H1 (cell line): ENCODE data around the gene GPR87. TPM values are rescaled to one million over a fixed set of nuclear protein-coding genes. Genes with fewer than 3 reads are reported as not detected.

ENCODE experiments used
- CTCF ChIA-PET: fragments of 300-600 bp; sonication (Branson Sonifier 250); formaldehyde crosslinking; loops from one replicate; lab custom pipeline; 2021; ENCODE audit not compliant: partially characterized antibody; lab: Charles Lee
- POLR2A ChIA-PET: fragments of 300-600 bp; sonication (Branson Sonifier 250); formaldehyde crosslinking; loops from one replicate; lab custom pipeline; 2021; ENCODE audit warnings: inconsistent platforms; ENCODE audit not compliant: partially characterized antibody; lab: Charles Lee
- DNase-seq, 2 experiments: peaks; one replicate each; pipeline versions ENCODE4 v3.0.0 to v3.0.0-alpha.2; 2010 to 2022; ENCODE audit warnings: low spot score in 2 of 2, low read depth in 1 of 2, mixed read lengths in 1 of 2
- FAIRE-seq: peaks from 2 replicates; lab custom pipeline; 2011; peaks lifted over from hg19 to GRCh38; lab: Jason Lieb, UNC
- H2AFZ ChIP-seq: 2 replicates; pipeline ENCODE4 v1.8.1; 2012; ENCODE audit warnings: low read length, inconsistent platforms
- H2AK5ac ChIP-seq: 2 replicates; pipeline ENCODE4 v1.6.1; 2013; ENCODE audit warnings: low read depth, low read length
- H2BK120ac ChIP-seq: replicated peaks from 2 replicates; pipeline ENCODE3; 2013; ENCODE audit warnings: low read depth, low read length, inconsistent platforms
- H2BK12ac ChIP-seq: 2 replicates; pipeline ENCODE4 v1.6.1; 2013; ENCODE audit warnings: low read depth, low read length
- H2BK15ac ChIP-seq: 2 replicates; pipeline ENCODE4 v1.6.1; 2013; ENCODE audit warnings: low read length
- H2BK20ac ChIP-seq: 2 replicates; pipeline ENCODE4 v1.6.1; 2013; ENCODE audit warnings: low read length
- H2BK5ac ChIP-seq: 2 replicates; pipeline ENCODE4 v1.6.1; 2013; ENCODE audit warnings: low read depth, low read length
- H3K14ac ChIP-seq: 2 replicates; pipeline ENCODE4 v1.6.1; 2013; ENCODE audit warnings: inconsistent platforms; ENCODE audit not compliant: insufficient read length
- H3K18ac ChIP-seq: 2 replicates; pipeline ENCODE4 v1.6.1; 2013; ENCODE audit warnings: low read length; ENCODE audit errors: extremely low read depth
- H3K23ac ChIP-seq: 2 replicates; pipeline ENCODE4 v1.6.1; 2013; ENCODE audit warnings: inconsistent platforms; ENCODE audit not compliant: insufficient read length
- H3K23me2 ChIP-seq: 2 replicates; pipeline ENCODE4 v1.6.1; 2013; ENCODE audit warnings: low read depth, low read length
- H3K27ac ChIP-seq: 2 replicates; pipeline ENCODE4 v1.6.1; 2011; ENCODE audit warnings: low read depth, low read length, inconsistent platforms
- H3K27me3 ChIP-seq, 4 experiments: replicated peaks in 1 of 4; 1 replicate in 1 of 4; 2 replicates in 3 of 4; pipeline versions ENCODE4 v1.6.1 to v1.8.1; 2011 to 2013; ENCODE audit warnings: low read length in 3 of 4, mild to moderate bottlenecking in 3 of 4, inconsistent platforms in 2 of 4, mixed read lengths in 2 of 4, moderate library complexity in 1 of 4; ENCODE audit not compliant: control insufficient read depth in 3 of 4, insufficient read depth in 3 of 4; ENCODE audit errors: extremely low read depth in 1 of 4
- H3K36me3 ChIP-seq, 4 experiments: 2 replicates each; pipeline versions ENCODE4 v1.6.1 to v1.8.1; 2011 to 2013; ENCODE audit warnings: mild to moderate bottlenecking in 4 of 4, low read length in 3 of 4, moderate library complexity in 2 of 4, control low read depth in 1 of 4, inconsistent platforms in 1 of 4; ENCODE audit not compliant: insufficient read depth in 4 of 4, control insufficient read depth in 2 of 4
- H3K4ac ChIP-seq: replicated peaks from 2 replicates; pipeline ENCODE3; 2013; ENCODE audit warnings: low read length, low read depth, mixed read lengths, inconsistent platforms; ENCODE audit not compliant: insufficient read length
- H3K4me1 ChIP-seq, 4 experiments: replicated peaks in 1 of 4; 1 replicate in 1 of 4; 2 replicates in 3 of 4; pipeline versions ENCODE4 v1.6.1 to v1.8.1; 2011 to 2013; ENCODE audit warnings: low read length in 3 of 4, inconsistent platforms in 2 of 4, mixed read lengths in 1 of 4; ENCODE audit not compliant: insufficient read depth in 4 of 4, control insufficient read depth in 3 of 4
- H3K4me2 ChIP-seq, 2 experiments: 2 replicates each; pipeline versions ENCODE4 v1.6.1 to v1.8.1; 2011 to 2013; ENCODE audit warnings: low read depth in 2 of 2, low read length in 2 of 2, control low read depth in 1 of 2, inconsistent platforms in 1 of 2, mild to moderate bottlenecking in 1 of 2; ENCODE audit not compliant: insufficient read depth in 1 of 2
- H3K4me3 ChIP-seq, 4 experiments: fragments of 200-600, 300-600 bp in 1 of 4; sonication (generic), shearing (Covaris generic), sonication (Bioruptor Twin) in 1 of 4; 2 replicates each; pipeline versions ENCODE4 v1.5.1 to v1.8.1; 2011 to 2016; ENCODE audit warnings: low read length in 4 of 4, low read depth in 3 of 4, control low read depth in 2 of 4, inconsistent platforms in 2 of 4, mild to moderate bottlenecking in 2 of 4, mixed read lengths in 1 of 4, moderate library complexity in 1 of 4; ENCODE audit not compliant: insufficient read depth in 2 of 4; ENCODE audit errors: extremely low read depth in 1 of 4
- H3K56ac ChIP-seq: replicated peaks from 2 replicates; pipeline ENCODE3; 2013; ENCODE audit warnings: low read depth, mild to moderate bottlenecking, mixed read lengths, low read length, inconsistent platforms; ENCODE audit not compliant: insufficient read length
- H3K79me1 ChIP-seq: 2 replicates; pipeline ENCODE4 v1.6.1; 2013; ENCODE audit warnings: low read depth, low read length, control low read depth
- H3K79me2 ChIP-seq, 2 experiments: 2 replicates each; pipeline versions ENCODE4 v1.6.1 to v1.8.1; 2012 to 2013; ENCODE audit warnings: low read length in 2 of 2, mild to moderate bottlenecking in 2 of 2, inconsistent platforms in 1 of 2; ENCODE audit not compliant: insufficient read depth in 2 of 2, control insufficient read depth in 1 of 2
- H3K9ac ChIP-seq, 4 experiments: replicated peaks in 1 of 4; 1 replicate in 1 of 4; 2 replicates in 3 of 4; pipeline versions ENCODE4 v1.6.1 to v1.8.1; 2011 to 2013; ENCODE audit warnings: low read depth in 3 of 4, low read length in 3 of 4, control low read depth in 2 of 4, mild to moderate bottlenecking in 2 of 4, moderate library complexity in 2 of 4, inconsistent platforms in 1 of 4; ENCODE audit errors: extremely low read depth in 1 of 4
- H3K9me3 ChIP-seq, 2 experiments: 2 replicates each; pipeline versions ENCODE4 v1.6.1 to v1.8.1; 2012 to 2013; ENCODE audit warnings: mild to moderate bottlenecking in 2 of 2, moderate library complexity in 2 of 2, control low read depth in 1 of 2, inconsistent platforms in 1 of 2, low read depth in 1 of 2, low read length in 1 of 2, mixed read lengths in 1 of 2; ENCODE audit not compliant: insufficient read depth in 2 of 2
- H4K20me1 ChIP-seq, 2 experiments: replicated peaks in 1 of 2; 2 replicates each; pipeline versions ENCODE3 to v1.8.1; 2011 to 2013; ENCODE audit warnings: inconsistent platforms in 2 of 2, low read length in 2 of 2, mild to moderate bottlenecking in 1 of 2; ENCODE audit not compliant: insufficient read depth in 2 of 2, control insufficient read depth in 1 of 2
- H4K5ac ChIP-seq: 2 replicates; pipeline ENCODE4 v1.6.1; 2013; ENCODE audit warnings: low read length, low read depth, mixed read lengths, inconsistent platforms; ENCODE audit not compliant: insufficient read length
- H4K8ac ChIP-seq: 2 replicates; pipeline ENCODE4 v1.8.0; 2013; ENCODE audit warnings: mild to moderate bottlenecking, moderate library complexity, low read length, inconsistent platforms; ENCODE audit not compliant: insufficient read depth; ENCODE audit errors: extremely low read depth
- H4K91ac ChIP-seq: replicated peaks from 2 replicates; pipeline ENCODE3; 2013; ENCODE audit warnings: low read length, mixed read lengths, inconsistent platforms; ENCODE audit not compliant: insufficient read length
- BRCA1 ChIP-seq: IDR thresholded peaks from 2 replicates; pipeline ENCODE4 v1.6.1; 2012; ENCODE audit warnings: low read depth, low read length, improper control_type of control experiment
- RNF2 ChIP-seq: fragments of 200-900, 300-1000 bp; sonication (generic); IDR thresholded peaks from 2 replicates; pipeline ENCODE4 v1.7.1; 2016; ENCODE audit warnings: borderline replicate concordance, low read depth, mild to moderate bottlenecking, antibody characterized with exemption, low read length; ENCODE audit not compliant: poor library complexity, severe bottlenecking; ENCODE audit errors: missing control alignments
- SIX5 ChIP-seq: IDR thresholded peaks from 2 replicates; pipeline ENCODE4 v1.6.1; 2011; ENCODE audit warnings: mild to moderate bottlenecking, low read depth, low read length
- SUZ12 ChIP-seq: fragments of 200-600 bp; sonication (generic); IDR thresholded peaks from 2 replicates; pipeline ENCODE4 v1.6.1; 2012; ENCODE audit warnings: mild to moderate bottlenecking, inconsistent platforms, low read length, moderate library complexity, mixed read lengths
- TCF12 ChIP-seq: IDR thresholded peaks from 2 replicates; pipeline ENCODE4 v1.6.1; 2011; ENCODE audit warnings: low read depth, mild to moderate bottlenecking, low read length
- WGBS, 2 experiments: shearing (Covaris generic) in 1 of 2; methylation state at CpG; one replicate each; pipeline versions ENCODE4 v1.1.6 to v1.1.7; 2013 to 2015; ENCODE audit warnings: low lambda C conversion rate in 2 of 2, mixed read lengths in 2 of 2, inconsistent platforms in 1 of 2, low coverage in 1 of 2, missing lambda C conversion rate in 1 of 2; ENCODE audit not compliant: insufficient replicate concordance in 2 of 2, insufficient coverage in 1 of 2, insufficient read length in 1 of 2; ENCODE audit errors: extremely low coverage in 1 of 2, missing lambda C conversion rate in 1 of 2; 5-methylcytosine and 5-hydroxymethylcytosine counted together
- polyA plus RNA-seq, 7 experiments: library from polyadenylated mRNA; depleted of rRNA in 3 of 7; stranded (reverse) in 5 of 7; unstranded in 2 of 7; fragments of >200 nt in 5 of 7; fragments of 200-250 nt in 2 of 7; gene quantifications; 1 replicate in 5 of 7; 2 replicates in 1 of 7; 4 replicates in 1 of 7; pipeline versions ENCODE4 v1.2.1 to v1.2.3, GENCODE V29; 2011 to 2013; ENCODE audit warnings: missing spikeins in 2 of 7, mixed read lengths in 2 of 7
- total RNA-seq: library from RNA; stranded (reverse); fragmentation: NEBNext Ultra II Directional; extraction: Animal tissue kit (Norgen Biotek cat#: 25700); gene quantifications from 2 replicates; pipeline ENCODE4 v1.2.1, GENCODE V29; 2021

Gene GPR87
- total and polyA plus RNA-seq, 2 of the 8 experiments (the other 6 are each of a cell fraction or from before 2014, with no cell fraction given) = 0.05 TPM; not detected in 1

DNA sequence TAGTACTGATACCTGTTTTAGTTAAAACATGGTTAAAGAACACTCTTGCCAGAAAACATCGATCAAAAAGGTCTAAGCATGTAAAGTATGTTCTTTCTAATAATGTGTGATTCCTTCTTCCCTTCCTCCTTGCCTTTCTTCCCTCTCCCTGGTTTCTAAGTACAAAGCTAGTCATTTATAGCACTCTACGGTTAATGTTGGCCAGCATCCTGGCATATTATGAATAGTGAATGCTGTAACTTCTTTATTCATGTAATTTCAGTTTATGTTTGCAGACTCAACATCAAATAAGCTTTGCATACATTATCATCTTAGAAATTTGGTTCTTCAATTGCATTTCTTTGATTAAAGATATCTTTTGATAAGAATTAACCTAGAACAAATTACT lies 40.8 kb upstream of the GPR87 start:
- no peak overlapping the region for H3K14ac ChIP-seq
- CTCF ChIA-PET = interaction anchor here (1.2 to 1.4 kb wide), 2 partner anchors 20 to 22 kb away, joined by 3 to 4 read pairs; no protein-coding TSS in a partner anchor
- no peak overlapping the region for H3K23ac ChIP-seq
- H3K4ac ChIP-seq = no peak overlapping the region
- no peak overlapping the region for H2BK15ac ChIP-seq
- no peaks in the 10 kb centered on the region for H3K27me3 ChIP-seq
- H3K4me1 ChIP-seq = peaks cover 0 to 3% (median 0%) of the 10 kb centered on the region in 4 experiments; a peak in 1 of 7 replicates
- H3K18ac ChIP-seq = no peak overlapping the region
- H3K4me2 ChIP-seq = no peak overlapping the region
- no peaks in the 10 kb centered on the region for H3K79me2 ChIP-seq
- DNase-seq (no peak), FAIRE-seq (no peak)
- POLR2A ChIA-PET = no interaction called here
- no peak overlapping the region for H3K4me3 ChIP-seq
- H3K9ac ChIP-seq = no peak overlapping the region
- no peaks in the 10 kb centered on the region for H4K20me1 ChIP-seq
- no peak overlapping the region for H2BK120ac ChIP-seq
- no peaks in the 10 kb centered on the region for H3K79me1 ChIP-seq
- no peak overlapping the region for H3K56ac ChIP-seq
- H2BK20ac ChIP-seq = no peak overlapping the region
- H2AK5ac ChIP-seq = no peak overlapping the region
- no peak overlapping the region for H2BK12ac ChIP-seq
- no peak overlapping the region for H4K5ac ChIP-seq
- no peak overlapping the region for H4K91ac ChIP-seq
- WGBS, 2 experiments = 95% methylated on average over 2 of the region's 2 CpGs; no CpG with 5 or more reads in 1 of the 2 experiments
- H3K9me3 ChIP-seq = no peaks in the 10 kb centered on the region
- H3K27ac ChIP-seq = no peak overlapping the region
- H3K23me2 ChIP-seq = no peaks in the 10 kb centered on the region
- H2BK5ac ChIP-seq = no peak overlapping the region
- no peak overlapping the region for H2AFZ ChIP-seq
- peaks cover 0 to 14% (median 4%) of the 10 kb centered on the region in 4 experiments; a peak in 4 of 8 replicates for H3K36me3 ChIP-seq
- no peak for TF ChIP-seq SUZ12
- no peak for TF ChIP-seq RNF2
- no peak for TF ChIP-seq SIX5
- TF ChIP-seq BRCA1 = no peak
- no peak for TF ChIP-seq TCF12
- TF ChIP-seq, all 59 proteins: peak for 0
- H4K8ac ChIP-seq = no peak overlapping the region
